Neural crest cell (in vitro differentiated cells): Measurements from ENCODE around the gene PCMT1. TPM values are rescaled to one million over a fixed set of nuclear protein-coding genes. Genes with fewer than 3 reads are reported as not detected.
"Not testable (repeated sequence)": the region's sequence is repeated elsewhere in the genome, so short reads cannot be mapped to it uniquely, and the experiment has no call there.

ENCODE experiments used
- DNase-seq: peaks from one replicate; pipeline ENCODE4 v3.0.0; 2021; ENCODE audit warnings: low read depth, mixed read lengths, low spot score
- H3K27ac Mint-ChIP-seq: one replicate; pipeline ENCODE4 v1.8.0; 2021; ENCODE audit warnings: mild to moderate bottlenecking, mixed read lengths; ENCODE audit not compliant: unreplicated experiment
- H3K27me3 Mint-ChIP-seq: 2 replicates; pipeline ENCODE4 v1.8.0; 2021; ENCODE audit warnings: low read depth, mild to moderate bottlenecking, mixed read lengths
- H3K36me3 Mint-ChIP-seq: 2 replicates; pipeline ENCODE4 v1.8.0; 2021; ENCODE audit warnings: low read depth, mild to moderate bottlenecking, mixed read lengths
- H3K4me1 Mint-ChIP-seq: 2 replicates; pipeline ENCODE4 v1.8.0; 2021; ENCODE audit warnings: mixed read lengths
- H3K4me3 Mint-ChIP-seq: one replicate; pipeline ENCODE4 v1.8.0; 2021; ENCODE audit warnings: mild to moderate bottlenecking, mixed read lengths
- H3K9me3 Mint-ChIP-seq: 2 replicates; pipeline ENCODE4 v1.8.0; 2021; ENCODE audit warnings: mixed read lengths
- CTCF ChIP-seq: fragments of 200-600 bp; sonication (generic); conservative IDR thresholded peaks from 2 replicates; pipeline ENCODE4 v1.5.0; 2021; ENCODE audit warnings: antibody characterized with exemption, mild to moderate bottlenecking
- total RNA-seq: library from RNA; stranded (reverse); gene quantifications from 2 replicates; pipeline ENCODE4 v1.2.1, GENCODE V29; 2021

PCMT1 gene
- total RNA-seq, 1 donor from 2014 or later = 67.4 TPM

GRCh38 chr6:149842331-149842730 is 92.8 kb downstream of the PCMT1 start:
- Mint-ChIP-seq H3K27me3 (no peaks in the 10 kb centered on the region), H3K4me3 (no peak overlapping the region), H3K9me3 (no peaks in the 10 kb centered on the region), H3K27ac (no peak overlapping the region), H3K36me3 (peaks cover 9% of the 10 kb centered on the region), H3K4me1 (no peaks in the 10 kb centered on the region)
- DNase-seq = no peak
- TF ChIP-seq CTCF = no peak

- Mint-ChIP-seq H3K27me3 (no peaks in the 10 kb centered on the region), H3K4me3 (no peak overlapping the region), H3K36me3 (peaks cover 9% of the 10 kb centered on the region), H3K4me1 (no peaks in the 10 kb centered on the region), H3K9me3 (no peaks in the 10 kb centered on the region), H3K27ac (no peak overlapping the region)
- TF ChIP-seq CTCF = no peak
- DNase-seq = no peak
Observed at GRCh38 chr6:149843051-149843633, 93.6 kb downstream of the PCMT1 start.

GRCh38 chr6:149844036-149844435 is 94.5 kb downstream of the PCMT1 start:
- H3K27me3 Mint-ChIP-seq, H3K4me1 Mint-ChIP-seq, H3K4me3 Mint-ChIP-seq, DNase-seq, H3K9me3 Mint-ChIP-seq, H3K27ac Mint-ChIP-seq: not testable (repeated sequence)
- peaks cover 11% of the 10 kb centered on the region for H3K36me3 Mint-ChIP-seq

GRCh38 chr6:149844480-149844879 is 94.9 kb downstream of the PCMT1 start:
- no peaks in the 10 kb centered on the region for H3K9me3 Mint-ChIP-seq
- no peak overlapping the region for H3K4me3 Mint-ChIP-seq
- H3K4me1 Mint-ChIP-seq = no peaks in the 10 kb centered on the region
- peaks cover 11% of the 10 kb centered on the region for H3K36me3 Mint-ChIP-seq
- no peaks in the 10 kb centered on the region for H3K27me3 Mint-ChIP-seq
- no peak for DNase-seq
- H3K27ac Mint-ChIP-seq = no peak overlapping the region
- no peak for TF ChIP-seq CTCF

GRCh38 chr6:149845549-149845948 is 96.0 kb downstream of the PCMT1 start:
- Mint-ChIP-seq H3K27ac (no peak overlapping the region), H3K4me3 (no peak overlapping the region), H3K9me3 (no peaks in the 10 kb centered on the region), H3K27me3 (no peaks in the 10 kb centered on the region), H3K36me3 (peaks cover 11% of the 10 kb centered on the region), H3K4me1 (no peaks in the 10 kb centered on the region)
- TF ChIP-seq CTCF = no peak
- no peak for DNase-seq

- peak overlapping the region; percentile 78 for H3K27ac Mint-ChIP-seq
- TF ChIP-seq CTCF = no peak
- no peak for DNase-seq
Observed at GRCh38 chr6:149846321-149846720, 96.8 kb downstream of the PCMT1 start.

More at GRCh38 chr6:149846321-149846720, 96.8 kb downstream of the PCMT1 start:
- H3K4me1 Mint-ChIP-seq = no peaks in the 10 kb centered on the region
- no peaks in the 10 kb centered on the region for H3K9me3 Mint-ChIP-seq
- H3K27me3 Mint-ChIP-seq = no peaks in the 10 kb centered on the region
- peaks cover 11% of the 10 kb centered on the region for H3K36me3 Mint-ChIP-seq
- H3K4me3 Mint-ChIP-seq = no peak overlapping the region
